Astrocyte of the spinal cord (primary cell): ENCODE measurements around the gene PIGR.
A peak's percentile ranks its signal among the peaks of the same experiment; 100 is the strongest.

ENCODE experiments used
- DNase-seq: peaks from one replicate; pipeline ENCODE4 v3.0.0; 2011; ENCODE audit warnings: low read depth, low spot score
- H3K4me3 ChIP-seq: 2 replicates; pipeline ENCODE4 v1.5.1; 2011; ENCODE audit warnings: low read depth, mild to moderate bottlenecking, low read length, moderate library complexity
- CTCF ChIP-seq: IDR thresholded peaks from 2 replicates; pipeline ENCODE4 v1.5.1; 2012; ENCODE audit warnings: low read depth, mild to moderate bottlenecking, low read length, inconsistent platforms
- in situ Hi-C: cut with HindIII; loops from 2 replicates; pipeline ENCODE4 v1.10.0; 2017; ENCODE audit warnings: low sequenced_read_pairs

PIGR gene

GRCh38 chr1:206895837-206896242 is 50.4 kb downstream of the PIGR start:
- in situ Hi-C loops: no loop called here
- DNase-seq: no peak
- no peak for TF ChIP-seq CTCF
- no peak overlapping the region for H3K4me3 ChIP-seq

GRCh38 chr1:206895325-206895724 is 50.9 kb downstream of the PIGR start:
- TF ChIP-seq CTCF: no peak
- no peak for DNase-seq
- no peak overlapping the region for H3K4me3 ChIP-seq
- in situ Hi-C loops: no loop called here

- no peak for DNase-seq
- no peak overlapping the region for H3K4me3 ChIP-seq
- TF ChIP-seq CTCF: no peak
- in situ Hi-C loops: no loop called here
These were observed 52.9 kb downstream of the PIGR start for GRCh38 chr1:206893380-206893779.

GRCh38 chr1:206892351-206892984 is 53.8 kb downstream of the PIGR start:
- no peak overlapping the region for H3K4me3 ChIP-seq
- TF ChIP-seq CTCF: no peak
- DNase-seq: peak; percentile 32
- in situ Hi-C loops: no loop called here

- H3K4me3 ChIP-seq: no peak overlapping the region
- no peak for DNase-seq
- in situ Hi-C loops: no loop called here
- TF ChIP-seq CTCF: no peak
These were observed 54.9 kb downstream of the PIGR start for GRCh38 chr1:206891412-206891811.

- H3K4me3 ChIP-seq: no peak overlapping the region
- DNase-seq: peak; percentile 35
- in situ Hi-C loops: no loop called here
- TF ChIP-seq CTCF: no peak
These were observed 55.9 kb downstream of the PIGR start for GRCh38 chr1:206890125-206891060.
